HG03378 (cell line): ENCODE measurements around the gene BPI.
"Not testable (repeated sequence)": the region's sequence is repeated elsewhere in the genome, so short reads cannot be mapped to it uniquely, and the experiment has no call there.

Experiments used
- ATAC-seq: cut with Tn5 transposase; IDR thresholded peaks from one replicate; pipeline ENCODE4 v1.9.1; 2021; ENCODE audit warnings: mild to moderate bottlenecking, moderate library complexity; ENCODE audit not compliant: unreplicated experiment

BPI gene

GRCh38 chr20:38331814-38332213, 27.9 kb downstream of the BPI start:
- ATAC-seq = no peak

DNA sequence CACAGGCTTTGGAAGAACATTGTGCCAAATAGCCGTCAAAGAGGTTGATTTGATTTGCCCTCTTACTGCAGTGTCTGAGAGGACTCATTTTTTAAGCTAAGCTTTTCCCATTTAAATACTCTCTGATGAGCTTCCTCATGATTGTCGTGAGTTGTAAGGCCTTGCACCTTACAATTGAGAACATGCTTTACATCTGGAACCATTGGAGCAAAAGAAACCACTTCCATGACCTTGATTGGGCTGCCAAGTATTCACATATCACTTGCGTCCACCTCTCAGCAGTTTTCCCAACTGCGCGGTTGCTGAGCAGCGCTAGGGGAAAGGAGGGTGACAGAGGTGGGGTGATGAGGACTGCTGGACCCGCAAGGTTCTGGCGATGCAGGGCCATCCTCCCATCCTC, 30.1 kb downstream of the BPI start:
- no peak for ATAC-seq

DNA sequence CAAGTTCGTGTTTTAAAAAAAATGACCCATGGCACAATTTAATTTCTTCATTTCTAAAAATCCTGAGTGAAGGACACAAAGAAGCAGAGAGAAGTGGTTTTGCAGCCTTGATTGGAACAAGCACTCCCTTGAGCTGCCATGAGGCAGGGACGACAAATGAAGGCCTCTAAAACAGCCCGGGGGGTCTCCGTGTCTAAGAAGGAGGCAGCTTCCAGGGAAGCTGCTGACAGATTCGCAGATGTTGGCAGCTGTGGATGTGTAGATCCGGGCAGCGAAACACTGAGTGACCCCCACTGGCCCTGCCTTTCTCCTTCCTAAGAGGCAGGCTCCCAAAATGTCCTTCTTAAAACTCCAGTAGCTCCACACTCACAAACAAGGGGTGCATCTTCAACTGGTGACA, 32.8 kb downstream of the BPI start:
- no peak for ATAC-seq

DNA sequence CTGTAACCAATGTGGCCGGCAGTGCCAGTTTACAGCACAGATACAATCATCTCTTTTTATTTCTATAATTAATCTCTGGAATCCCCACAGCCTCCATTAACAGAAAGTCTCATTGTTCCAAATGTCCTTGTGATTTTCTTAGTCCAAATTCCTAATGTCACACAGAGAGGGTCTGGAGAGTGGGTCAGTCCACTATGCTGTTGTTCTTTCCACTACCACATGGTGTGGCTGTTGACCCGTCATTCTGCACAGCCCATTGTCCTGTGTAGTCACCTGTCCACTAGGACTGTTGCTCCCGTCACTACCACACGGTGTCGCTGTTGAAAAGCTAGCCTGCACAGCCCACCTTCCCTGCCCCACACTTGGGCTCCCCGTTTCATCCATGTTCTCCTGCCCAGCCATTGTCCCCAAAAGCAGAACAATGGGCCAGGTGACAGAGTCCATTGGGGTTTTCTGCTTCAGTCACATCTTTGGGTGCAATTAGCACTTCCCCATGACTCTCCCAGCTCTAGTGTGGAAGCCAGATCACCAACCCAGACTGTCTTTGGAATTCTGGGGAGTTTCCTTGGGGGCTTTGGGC, 33.7 kb downstream of the BPI start:
- ATAC-seq = no peak

GRCh38 chr20:38338849-38339520, 35.0 kb downstream of the BPI start:
- ATAC-seq = no peak

GRCh38 chr20:38339521-38339896, 35.6 kb downstream of the BPI start:
- ATAC-seq = not testable (repeated sequence)

DNA sequence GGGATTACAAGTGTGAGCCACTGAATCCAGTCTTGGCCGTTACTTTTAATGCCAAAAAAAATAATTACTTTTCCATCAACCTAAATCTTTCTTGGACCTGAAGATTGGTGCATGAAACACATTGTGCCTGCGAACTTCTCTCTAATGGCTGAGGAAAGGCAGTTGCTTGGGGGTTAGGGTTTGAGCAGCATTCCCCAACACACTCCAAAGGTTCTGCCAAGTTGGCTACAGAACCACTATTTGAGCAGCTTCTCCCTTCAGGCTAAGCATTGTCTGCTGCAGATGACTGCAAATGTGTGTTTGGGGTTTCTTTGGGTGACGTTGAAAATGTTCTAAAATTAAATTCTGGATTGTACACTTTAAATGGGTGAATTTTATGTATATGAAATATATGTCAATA, 36.0 kb downstream of the BPI start:
- no peak for ATAC-seq

- ATAC-seq = no peak
Measured at GRCh38 chr20:38340693-38341092, 36.7 kb downstream of the BPI start.

GRCh38 chr20:38342216-38342615, 38.3 kb downstream of the BPI start:
- ATAC-seq = no peak

DNA sequence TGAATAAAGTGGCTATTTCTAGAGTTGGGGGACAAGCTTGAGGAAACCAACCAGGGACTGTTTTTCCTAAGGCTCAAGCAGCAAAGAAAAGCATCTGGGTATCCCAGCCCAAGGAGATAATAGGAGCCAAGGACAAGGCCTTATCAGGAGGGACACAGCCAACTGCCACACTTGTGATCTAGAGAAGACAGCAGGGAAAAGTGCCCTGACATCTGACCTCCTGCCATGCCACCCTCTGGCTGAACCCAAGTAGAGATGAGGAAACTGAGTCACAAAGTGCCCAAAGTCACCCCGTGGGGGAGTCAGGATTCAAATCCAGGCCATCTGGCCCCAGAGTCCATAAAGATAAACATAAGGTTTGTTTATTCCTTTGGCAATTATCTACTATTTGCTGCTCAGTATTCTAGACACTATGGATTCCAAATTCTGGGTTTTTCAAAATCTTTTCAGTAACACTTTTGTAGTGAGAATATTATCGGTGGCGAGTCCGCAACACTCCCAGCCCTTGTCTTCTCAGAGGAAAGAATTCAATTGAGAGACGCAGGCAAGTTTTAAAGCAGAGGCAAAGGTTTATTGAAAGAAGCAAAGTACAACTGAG, 38.9 kb downstream of the BPI start:
- ATAC-seq = no peak

DNA sequence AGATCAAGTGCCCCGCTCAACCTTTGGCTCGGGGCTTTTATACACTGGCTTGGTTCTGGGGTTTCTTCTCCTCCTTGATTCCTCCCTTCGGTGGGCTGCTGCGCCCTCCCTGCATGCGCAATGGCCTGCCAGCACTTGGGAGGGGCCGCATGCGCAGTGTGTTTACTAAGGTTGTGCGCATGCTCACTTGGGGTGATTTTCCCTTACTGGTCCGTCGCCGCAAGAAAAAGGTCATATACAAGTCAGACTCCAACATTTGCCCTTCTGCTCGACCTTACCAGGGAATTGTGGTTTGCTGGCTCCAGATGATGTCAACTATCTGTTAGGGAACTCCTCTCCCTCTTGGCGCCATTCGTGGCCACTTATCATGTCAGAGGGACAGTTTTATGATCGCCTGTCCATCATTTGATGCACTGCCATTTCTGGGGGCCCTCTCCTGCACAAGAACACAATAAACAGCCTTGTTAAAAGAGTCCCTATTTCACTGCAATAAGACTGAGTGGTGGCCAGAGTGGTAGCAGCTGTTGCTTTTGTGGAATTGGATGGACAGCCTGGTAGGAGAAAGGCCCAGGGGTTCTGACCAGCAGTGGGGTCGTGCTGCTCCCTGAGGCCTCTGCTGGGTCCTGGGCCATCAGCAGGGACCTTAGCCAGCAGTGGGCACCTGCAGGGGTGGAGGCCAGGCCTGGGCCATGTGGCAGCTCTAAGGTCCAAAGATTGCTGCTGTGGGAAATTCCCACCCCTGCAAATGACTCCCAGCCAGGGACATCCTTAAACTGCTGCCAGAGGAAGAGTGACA, 39.6 kb downstream of the BPI start:
- ATAC-seq = no peak

GRCh38 chr20:38344107-38344701, 40.2 kb downstream of the BPI start:
- no peak for ATAC-seq

DNA sequence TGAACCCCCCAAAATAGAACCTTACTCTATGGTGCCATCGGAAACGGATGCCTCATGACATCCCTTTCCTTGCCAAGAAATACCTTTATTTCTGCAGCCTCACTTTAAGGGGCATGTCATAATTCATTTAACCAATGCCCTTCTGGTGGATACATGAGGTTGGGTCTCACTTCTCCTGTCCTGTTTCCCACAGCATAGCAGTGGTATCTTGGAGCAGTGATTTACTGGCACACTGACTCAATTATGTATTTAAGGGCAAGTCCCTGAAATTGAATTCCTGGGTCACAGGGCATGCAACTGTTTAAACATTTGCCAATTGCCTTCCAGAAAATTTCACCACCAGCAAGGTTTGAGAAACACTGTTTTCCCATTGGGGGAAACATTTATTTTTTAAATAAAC, 41.7 kb downstream of the BPI start:
- no peak for ATAC-seq

- no peak for ATAC-seq
Measured at GRCh38 chr20:38346247-38346651, 42.3 kb downstream of the BPI start, which contains the start of gene LBP. Gene LBP (plus strand): TSS chr20:38346482. CDS start chr20:38346517, 35 bp downstream.

GRCh38 chr20:38346741-38347140, 42.8 kb downstream of the BPI start:
- ATAC-seq = no peak

DNA sequence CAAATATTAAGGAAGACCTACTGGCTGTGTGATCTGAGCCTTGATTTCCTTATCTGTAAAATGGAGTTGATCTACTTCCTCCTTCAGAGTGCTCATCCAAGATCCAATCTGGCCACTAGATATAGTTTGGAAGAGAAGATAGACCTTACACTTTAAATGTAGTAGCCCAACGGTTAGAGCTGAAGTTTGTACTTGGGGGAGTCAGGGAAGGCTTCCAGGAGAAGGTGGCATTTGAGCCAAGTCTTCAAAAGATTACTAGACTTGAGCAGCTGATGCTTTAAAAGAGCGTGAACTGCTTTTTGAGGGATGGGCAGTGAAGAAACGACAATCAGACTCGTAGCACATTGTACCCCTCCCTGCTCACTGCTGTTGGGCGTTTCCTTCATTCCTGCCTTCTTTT, 45.9 kb downstream of the BPI start:
- ATAC-seq = no peak

GRCh38 chr20:38350879-38351775, 47.2 kb downstream of the BPI start:
- no peak for ATAC-seq

DNA sequence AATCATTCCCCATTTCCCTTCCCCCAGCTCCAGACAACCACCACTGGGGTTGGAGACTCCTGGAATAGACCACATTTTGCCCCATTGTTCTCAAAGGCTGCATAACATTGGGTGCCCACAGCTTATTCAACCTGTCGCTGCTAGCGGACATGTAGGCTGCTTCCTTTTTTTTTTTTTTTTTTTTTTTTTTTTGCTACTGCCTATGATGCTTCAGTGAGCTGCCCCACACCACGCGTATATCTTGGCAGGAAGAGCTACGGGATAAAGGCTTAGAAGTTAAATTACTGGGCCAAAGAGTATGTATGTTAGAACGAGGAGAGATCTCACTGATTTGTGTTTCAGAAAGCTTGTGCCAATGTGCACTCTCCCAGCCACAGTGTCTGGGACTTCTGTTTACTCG, 49.4 kb downstream of the BPI start:
- ATAC-seq = no peak

DNA sequence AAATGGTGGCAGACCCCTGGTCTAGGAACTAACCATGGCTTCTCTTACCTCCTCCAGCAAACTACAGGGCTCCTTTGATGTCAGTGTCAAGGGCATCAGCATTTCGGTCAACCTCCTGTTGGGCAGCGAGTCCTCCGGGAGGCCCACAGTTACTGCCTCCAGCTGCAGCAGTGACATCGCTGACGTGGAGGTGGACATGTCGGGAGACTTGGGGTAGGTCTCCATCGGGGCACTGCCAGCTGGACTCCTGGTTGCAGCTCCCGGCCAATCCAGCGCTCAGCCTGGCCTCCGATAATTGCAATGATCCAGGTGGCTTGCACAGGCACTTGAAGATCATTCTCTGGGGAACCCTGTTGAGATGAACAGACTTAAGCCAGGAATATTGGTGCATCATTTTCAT, 50.3 kb downstream of the BPI start:
- ATAC-seq = no peak
